Measurements from ENCODE around the gene NOX5. TPM values are rescaled to one million over a fixed set of nuclear protein-coding genes. Genes with fewer than 3 reads are reported as not detected.

The NOX5 gene
- total and polyA plus RNA-seq, 2 donors (not counting 1 experiment from before 2014, with no cell fraction given), result 0.01 to 0.05 TPM

DNA sequence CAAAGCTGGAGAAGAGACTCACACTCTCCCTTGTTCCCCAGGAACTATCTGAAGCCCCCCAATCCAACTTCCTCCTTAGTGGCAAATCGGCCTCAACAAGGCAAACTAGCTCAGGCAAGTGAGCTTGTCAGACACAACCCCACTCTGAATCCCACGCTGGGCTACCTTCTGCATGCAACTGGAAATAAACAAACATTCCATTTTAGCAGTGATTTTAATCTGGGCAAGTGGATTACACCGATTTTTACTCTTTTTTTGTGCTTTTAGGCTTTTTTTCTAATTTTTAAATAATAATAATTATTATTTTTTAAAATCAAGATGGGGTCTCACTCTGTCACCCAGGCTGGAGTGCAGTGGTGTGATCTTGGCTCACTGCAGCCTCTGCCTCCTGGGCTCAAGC is 2.9 kb upstream of the NOX5 start:
- Mint-ChIP-seq H3K27ac (no peak overlapping the region), H3K27me3 (peaks cover 21% of the 10 kb centered on the region), H3K4me1 (no peaks in the 10 kb centered on the region), H3K4me3 (no peak overlapping the region), H3K9me3 (ENCODE audit: insufficient read depth) (peaks cover 12% of the 10 kb centered on the region)
- H3K4me1 ChIP-seq (ENCODE audit: control insufficient read depth in 2 of 2, insufficient read depth in 2 of 2, low read length in 2 of 2), result no peaks in the 10 kb centered on the region
- no peak overlapping the region for H2AFZ ChIP-seq (ENCODE audit: insufficient read depth, low read depth, low read length, poor library complexity, severe bottlenecking)
- no peak overlapping the region for H3K4me2 ChIP-seq (replicated peaks; ENCODE audit: low read depth, low read length, poor library complexity, severe bottlenecking)
- no peak overlapping the region for H3K4me3 ChIP-seq (ENCODE audit: control extremely low read depth in 1 of 5, extremely low read depth in 1 of 5, insufficient read depth in 1 of 5, low read depth in 2 of 5, low read length in 4 of 5)
- CTCF ChIA-PET, result no interaction called here
- POLR2A ChIA-PET, result no interaction called here
- H3K36me3 ChIP-seq (replicated peaks in 1 of 2; ENCODE audit: control extremely low read depth in 1 of 2, control insufficient read depth in 1 of 2, extremely low read depth in 1 of 2, insufficient read depth in 2 of 2, low read length in 1 of 2), result no peaks in the 10 kb centered on the region
- no peak overlapping the region for H3K27ac ChIP-seq (ENCODE audit: low read length in 2 of 2)
- ATAC-seq (ENCODE audit: low read depth), result no peak
- peaks cover 0 to 30% (median 19%) of the 10 kb centered on the region in 3 donors for H3K9me3 ChIP-seq (ENCODE audit: control extremely low read depth in 1 of 3, control insufficient read depth in 2 of 3, insufficient read depth in 1 of 3, low read length in 2 of 3)
- 80% methylated on average over 1 of the region's 3 CpGs for WGBS (ENCODE audit: insufficient coverage)
- no peak for DNase-seq
- no peaks in the 10 kb centered on the region for H4K20me1 ChIP-seq (ENCODE audit: control insufficient read depth, insufficient read depth, low read length, poor library complexity, severe bottlenecking)
- intact Hi-C loops (cut with micrococcal nuclease), result no loop called here
- TF ChIP-seq EZH2 (IDR thresholded peaks at IDR 0.05; ENCODE audit: borderline replicate concordance, insufficient read depth, low read depth, low read length, poor library complexity, severe bottlenecking), result no peak
- TF ChIP-seq, protein P1, sequence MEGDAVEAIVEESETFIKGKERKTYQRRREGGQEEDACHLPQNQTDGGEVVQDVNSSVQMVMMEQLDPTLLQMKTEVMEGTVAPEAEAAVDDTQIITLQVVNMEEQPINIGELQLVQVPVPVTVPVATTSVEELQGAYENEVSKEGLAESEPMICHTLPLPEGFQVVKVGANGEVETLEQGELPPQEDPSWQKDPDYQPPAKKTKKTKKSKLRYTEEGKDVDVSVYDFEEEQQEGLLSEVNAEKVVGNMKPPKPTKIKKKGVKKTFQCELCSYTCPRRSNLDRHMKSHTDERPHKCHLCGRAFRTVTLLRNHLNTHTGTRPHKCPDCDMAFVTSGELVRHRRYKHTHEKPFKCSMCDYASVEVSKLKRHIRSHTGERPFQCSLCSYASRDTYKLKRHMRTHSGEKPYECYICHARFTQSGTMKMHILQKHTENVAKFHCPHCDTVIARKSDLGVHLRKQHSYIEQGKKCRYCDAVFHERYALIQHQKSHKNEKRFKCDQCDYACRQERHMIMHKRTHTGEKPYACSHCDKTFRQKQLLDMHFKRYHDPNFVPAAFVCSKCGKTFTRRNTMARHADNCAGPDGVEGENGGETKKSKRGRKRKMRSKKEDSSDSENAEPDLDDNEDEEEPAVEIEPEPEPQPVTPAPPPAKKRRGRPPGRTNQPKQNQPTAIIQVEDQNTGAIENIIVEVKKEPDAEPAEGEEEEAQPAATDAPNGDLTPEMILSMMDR (IDR thresholded peaks at IDR 0.05), result no peak
- peaks cover 0 to 3% (median 0%) of the 10 kb centered on the region in 4 experiments for H3K27me3 ChIP-seq (replicated peaks in 1 of 4; ENCODE audit: control extremely low read depth in 1 of 4, control insufficient read depth in 3 of 4, insufficient read depth in 4 of 4, low read length in 3 of 4)
- no peaks in the 10 kb centered on the region for H3K79me2 ChIP-seq (ENCODE audit: control insufficient read depth, insufficient read depth, low read length)
- no peak overlapping the region for H3K9ac ChIP-seq (ENCODE audit: low read length)

DNA sequence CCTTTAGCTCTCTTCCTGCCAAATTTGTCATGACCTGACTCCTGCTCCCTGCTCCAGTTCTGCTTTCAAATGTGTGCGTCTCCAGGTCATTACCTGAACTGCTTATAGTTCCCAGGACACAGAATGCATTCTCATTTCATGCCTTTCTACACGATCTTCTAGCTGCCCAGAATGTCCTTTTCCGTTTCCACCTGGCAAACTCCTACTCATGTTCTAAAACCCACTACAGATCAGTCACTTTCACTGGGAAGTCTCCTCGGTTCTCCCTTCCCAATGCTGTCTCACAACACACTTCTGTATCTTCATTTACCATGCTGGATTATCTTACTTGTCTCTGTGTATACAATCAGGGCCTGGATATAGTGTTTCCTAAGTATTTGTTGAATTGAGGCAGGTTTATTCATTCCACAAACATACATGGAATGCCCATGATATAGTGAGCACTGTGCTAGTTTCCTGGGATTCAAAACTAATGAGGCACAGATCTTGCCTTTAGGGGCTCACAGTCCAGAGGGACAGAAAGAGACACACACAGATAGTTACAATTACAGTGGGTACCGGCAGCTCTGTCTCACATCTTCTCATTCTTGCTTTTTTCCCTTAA is 1.6 kb upstream of the NOX5 start:
- peaks cover 0 to 24% (median 12%) of the 10 kb centered on the region in 3 donors for H3K9me3 ChIP-seq (ENCODE audit: control extremely low read depth in 1 of 3, control insufficient read depth in 2 of 3, insufficient read depth in 1 of 3, low read length in 2 of 3)
- CTCF ChIA-PET, result no interaction called here

More for the DNA sequence above, 1.6 kb upstream of the NOX5 start:
- WGBS (ENCODE audit: insufficient coverage), result 85% methylated on average over 4 of the region's 5 CpGs
- H2AFZ ChIP-seq (ENCODE audit: insufficient read depth, low read depth, low read length, poor library complexity, severe bottlenecking), result no peak overlapping the region
- Mint-ChIP-seq H3K4me3 (no peak overlapping the region), H3K9me3 (ENCODE audit: insufficient read depth) (peaks cover 10% of the 10 kb centered on the region), H3K27me3 (peaks cover 19% of the 10 kb centered on the region), H3K4me1 (no peaks in the 10 kb centered on the region), H3K27ac (no peak overlapping the region)
- POLR2A ChIA-PET, result no interaction called here
- intact Hi-C loops (cut with micrococcal nuclease), result no loop called here
- TF ChIP-seq, protein P1 (IDR thresholded peaks at IDR 0.05), result no peak
- TF ChIP-seq EZH2 (IDR thresholded peaks at IDR 0.05; ENCODE audit: borderline replicate concordance, insufficient read depth, low read depth, low read length, poor library complexity, severe bottlenecking), result no peak
- H3K4me2 ChIP-seq (replicated peaks; ENCODE audit: low read depth, low read length, poor library complexity, severe bottlenecking), result no peak overlapping the region
- DNase-seq (no peak), ATAC-seq (ENCODE audit: low read depth) (no peak)
- H3K36me3 ChIP-seq (replicated peaks in 1 of 2; ENCODE audit: control extremely low read depth in 1 of 2, control insufficient read depth in 1 of 2, extremely low read depth in 1 of 2, insufficient read depth in 2 of 2, low read length in 1 of 2), result no peaks in the 10 kb centered on the region
- no peaks in the 10 kb centered on the region for H4K20me1 ChIP-seq (ENCODE audit: control insufficient read depth, insufficient read depth, low read length, poor library complexity, severe bottlenecking)
- H3K4me3 ChIP-seq (ENCODE audit: control extremely low read depth in 1 of 5, extremely low read depth in 1 of 5, insufficient read depth in 1 of 5, low read depth in 2 of 5, low read length in 4 of 5), result no peak overlapping the region
- H3K9ac ChIP-seq (ENCODE audit: low read length), result no peak overlapping the region
- H3K79me2 ChIP-seq (ENCODE audit: control insufficient read depth, insufficient read depth, low read length), result no peaks in the 10 kb centered on the region
- H3K27me3 ChIP-seq (replicated peaks in 1 of 4; ENCODE audit: control extremely low read depth in 1 of 4, control insufficient read depth in 3 of 4, insufficient read depth in 4 of 4, low read length in 3 of 4), result no peaks in the 10 kb centered on the region
- H3K4me1 ChIP-seq (ENCODE audit: control insufficient read depth in 2 of 2, insufficient read depth in 2 of 2, low read length in 2 of 2), result no peaks in the 10 kb centered on the region
- H3K27ac ChIP-seq (ENCODE audit: low read length in 2 of 2), result no peak overlapping the region
